Activated CD8-positive, alpha-beta memory T cell treated with anti-CD3 and anti-CD28 coated beads, Interleukin-2, amount 10 ng/mL, durations not matched to agents 7 days and 5 days (primary cell): ENCODE results near the gene EPHB1. TPM values are rescaled to one million over a fixed set of nuclear protein-coding genes. Genes with fewer than 3 reads are reported as not detected.

ENCODE experiments used
- ATAC-seq: fragments of 150-1000 bp; cut with Tn5 transposase; one replicate; pipeline ENCODE4 v1.10.0; 2021; ENCODE audit warnings: moderate library complexity
- CTCF ChIA-PET: fragments of 350-600 bp; sonication (Branson Sonifier 250); formaldehyde crosslinking; loops from one replicate; lab custom pipeline; 2021; ENCODE audit warnings: antibody characterized with exemption; lab: Charles Lee
- DNase-seq: peaks from one replicate; pipeline ENCODE4 v3.0.0-alpha.2; 2020
- H3K27ac Mint-ChIP-seq: one replicate; pipeline ENCODE4 v1.8.0; 2021; ENCODE audit warnings: mild to moderate bottlenecking, mixed read lengths
- H3K27me3 Mint-ChIP-seq: one replicate; pipeline ENCODE4 v1.8.0; 2021; ENCODE audit warnings: mixed read lengths
- H3K36me3 Mint-ChIP-seq: one replicate; pipeline ENCODE4 v1.8.0; 2021; ENCODE audit warnings: mild to moderate bottlenecking, mixed read lengths
- H3K4me1 Mint-ChIP-seq: one replicate; pipeline ENCODE4 v1.8.0; 2021; ENCODE audit warnings: mixed read lengths
- H3K4me3 Mint-ChIP-seq: one replicate; pipeline ENCODE4 v1.8.0; 2021; ENCODE audit warnings: mild to moderate bottlenecking, moderate library complexity, mixed read lengths
- H3K9me3 Mint-ChIP-seq: one replicate; pipeline ENCODE4 v1.8.0; 2022; ENCODE audit warnings: low read depth, mixed read lengths
- total RNA-seq, 2 experiments: library from RNA; stranded (reverse); gene quantifications; one replicate each; pipeline ENCODE4 v1.2.3, GENCODE V29; 2021

EPHB1 gene
- total RNA-seq, 2 experiments from 2014 or later: 0.35 to 2.2 TPM

DNA sequence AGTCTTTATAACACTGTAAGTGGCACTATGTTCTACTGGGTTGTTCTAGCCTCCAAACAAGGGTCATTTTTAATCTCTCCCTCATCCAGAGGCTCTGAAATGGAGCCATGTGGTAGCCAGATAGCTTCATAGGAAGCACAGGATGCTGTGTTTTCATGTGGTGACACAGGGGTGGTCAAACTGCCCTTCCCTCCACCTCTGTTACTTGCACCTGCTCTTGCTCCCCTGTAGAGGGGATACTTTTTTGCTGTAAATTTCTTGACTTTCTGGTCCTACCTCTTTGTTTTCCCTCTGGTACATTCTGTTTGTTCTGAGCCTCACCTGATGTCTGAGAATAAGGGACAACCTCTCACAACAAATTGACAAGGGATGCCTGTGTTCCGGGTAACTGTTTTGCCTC is 76.8 kb downstream of the EPHB1 start:
- Mint-ChIP-seq H3K27me3 (peaks cover 8% of the 10 kb centered on the region), H3K27ac (no peak overlapping the region), H3K4me3 (no peak overlapping the region), H3K4me1 (no peaks in the 10 kb centered on the region), H3K9me3 (no peaks in the 10 kb centered on the region), H3K36me3 (no peaks in the 10 kb centered on the region)
- CTCF ChIA-PET: no interaction called here
- DNase-seq (no peak), ATAC-seq (no peak)

DNA sequence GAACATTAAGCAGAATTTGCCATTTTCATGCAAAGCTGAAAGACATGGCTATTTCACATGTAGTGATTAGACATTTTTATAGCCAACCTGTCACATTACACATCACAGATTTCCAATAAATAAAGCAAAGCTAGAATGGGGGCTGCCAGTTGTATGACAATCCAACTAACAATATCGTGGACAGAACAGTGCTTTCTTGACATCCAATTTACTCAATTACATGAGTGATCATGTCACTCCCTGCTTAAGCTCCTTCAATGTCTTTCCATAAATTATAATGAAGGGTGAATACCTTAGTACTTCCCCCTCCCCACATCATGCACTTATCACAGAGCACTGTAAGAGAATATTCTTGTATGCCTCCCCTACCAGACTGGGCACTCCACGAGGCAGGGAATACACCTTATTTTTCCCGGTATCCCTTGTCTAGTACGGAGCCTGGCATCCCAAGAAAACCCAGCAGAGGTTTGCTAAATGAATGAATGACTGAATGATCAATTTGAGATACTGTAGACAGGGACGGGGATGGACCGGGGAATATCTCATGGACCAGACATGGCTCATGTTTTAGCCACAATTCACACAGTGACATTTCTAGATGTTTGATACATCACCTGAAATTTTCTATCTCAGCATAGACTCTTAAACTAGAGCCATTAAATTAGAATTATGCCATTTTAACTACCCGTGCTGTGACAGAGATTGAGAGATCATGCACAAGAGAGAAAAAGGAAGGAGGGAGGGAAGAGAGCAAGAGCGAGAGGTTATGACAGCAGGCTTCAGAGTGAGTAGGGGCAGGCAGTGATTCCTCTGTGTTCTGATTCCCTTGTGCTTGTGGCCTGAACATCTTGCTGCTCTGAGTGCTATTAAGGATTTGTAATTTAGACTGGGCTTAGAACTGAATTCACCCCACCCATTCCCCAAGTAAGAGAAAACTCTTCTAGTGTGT is 77.7 kb downstream of the EPHB1 start:
- no peak for ATAC-seq
- Mint-ChIP-seq H3K27me3 (peaks cover 8% of the 10 kb centered on the region), H3K9me3 (no peaks in the 10 kb centered on the region), H3K4me3 (no peak overlapping the region), H3K36me3 (no peaks in the 10 kb centered on the region), H3K27ac (no peak overlapping the region), H3K4me1 (no peaks in the 10 kb centered on the region)
- no peak for DNase-seq
- CTCF ChIA-PET: no interaction called here

DNA sequence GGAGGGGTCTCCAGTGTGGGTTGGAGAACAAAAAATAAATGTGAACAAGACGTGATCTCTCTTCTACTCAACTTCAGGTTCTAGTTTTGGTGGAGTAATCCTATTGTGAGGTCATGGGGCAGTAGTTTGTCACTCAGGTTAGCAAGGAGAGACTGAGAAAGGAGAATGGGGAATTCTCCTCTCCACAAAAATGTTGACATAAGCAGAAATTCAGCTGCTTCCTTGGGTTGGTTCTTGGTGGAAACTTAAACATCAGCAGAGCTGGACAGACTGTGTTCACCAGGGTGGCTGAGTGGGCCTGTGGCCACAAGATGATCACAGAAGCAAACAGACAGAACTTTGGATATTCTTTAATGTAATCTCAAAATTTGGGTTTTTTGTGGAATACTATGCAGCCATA is 78.7 kb downstream of the EPHB1 start:
- H3K27ac Mint-ChIP-seq: no peak overlapping the region
- DNase-seq (no peak), ATAC-seq (no peak)
- H3K4me3 Mint-ChIP-seq: no peak overlapping the region
- no peaks in the 10 kb centered on the region for H3K9me3 Mint-ChIP-seq
- H3K4me1 Mint-ChIP-seq: no peaks in the 10 kb centered on the region
- CTCF ChIA-PET: no interaction called here
- H3K27me3 Mint-ChIP-seq: peaks cover 4% of the 10 kb centered on the region
- no peaks in the 10 kb centered on the region for H3K36me3 Mint-ChIP-seq

DNA sequence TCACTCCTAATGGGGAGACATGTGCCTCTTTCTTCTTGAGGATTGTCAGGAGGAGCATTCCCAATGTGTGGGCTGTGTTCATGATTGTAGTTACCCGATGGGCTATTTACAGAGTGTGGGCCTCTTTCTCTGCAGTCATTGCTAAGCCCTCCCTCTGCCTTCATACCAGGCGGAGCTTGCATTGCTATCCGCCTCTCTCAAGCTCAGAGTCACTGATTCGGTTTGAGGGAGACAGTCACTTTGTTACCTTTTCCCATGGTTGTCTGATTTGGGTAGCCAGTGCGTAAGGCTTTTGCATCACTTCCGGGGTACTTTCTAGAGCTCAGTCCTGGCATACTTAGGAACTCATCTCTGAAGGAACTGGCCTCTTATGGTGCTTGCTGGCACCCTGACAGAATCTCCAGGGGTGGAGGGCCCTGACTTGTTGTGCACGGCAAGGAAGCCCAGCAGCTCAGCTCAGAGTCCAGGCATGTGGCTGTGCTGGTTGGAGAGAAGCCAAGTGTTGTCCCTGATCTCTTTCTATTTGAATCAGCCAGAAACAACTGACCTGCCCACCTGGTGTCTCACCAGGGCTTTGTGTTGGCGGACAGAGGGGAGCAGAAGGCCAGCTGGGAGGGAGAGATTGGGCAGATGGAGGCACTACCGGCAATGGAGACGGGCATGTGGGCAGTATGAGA is 79.8 kb downstream of the EPHB1 start:
- Mint-ChIP-seq H3K9me3 (no peaks in the 10 kb centered on the region), H3K36me3 (no peaks in the 10 kb centered on the region), H3K27ac (no peak overlapping the region), H3K4me1 (no peaks in the 10 kb centered on the region), H3K27me3 (peaks cover 4% of the 10 kb centered on the region), H3K4me3 (no peak overlapping the region)
- ATAC-seq: no peak
- CTCF ChIA-PET: no interaction called here
- DNase-seq: no peak

DNA sequence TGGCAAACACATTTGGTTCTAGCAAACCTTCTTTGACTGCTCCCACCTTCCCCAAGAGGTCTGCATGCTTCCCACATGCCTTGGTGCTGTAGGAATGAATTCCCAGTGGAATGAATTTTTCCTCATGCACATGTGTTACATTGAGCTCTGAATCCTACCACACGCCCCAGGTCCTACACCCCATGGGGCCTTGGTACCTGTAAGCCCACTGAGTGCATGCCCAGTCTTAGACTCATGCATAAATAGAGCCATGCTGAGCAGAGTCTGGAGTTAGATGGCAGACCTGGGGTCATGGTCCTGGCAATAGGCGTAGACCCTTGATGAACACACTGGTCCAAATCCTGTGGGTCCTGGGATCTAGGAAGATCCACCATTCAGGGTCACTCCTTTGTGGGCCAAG is 81.8 kb downstream of the EPHB1 start:
- H3K4me3 Mint-ChIP-seq: no peak overlapping the region

DNA sequence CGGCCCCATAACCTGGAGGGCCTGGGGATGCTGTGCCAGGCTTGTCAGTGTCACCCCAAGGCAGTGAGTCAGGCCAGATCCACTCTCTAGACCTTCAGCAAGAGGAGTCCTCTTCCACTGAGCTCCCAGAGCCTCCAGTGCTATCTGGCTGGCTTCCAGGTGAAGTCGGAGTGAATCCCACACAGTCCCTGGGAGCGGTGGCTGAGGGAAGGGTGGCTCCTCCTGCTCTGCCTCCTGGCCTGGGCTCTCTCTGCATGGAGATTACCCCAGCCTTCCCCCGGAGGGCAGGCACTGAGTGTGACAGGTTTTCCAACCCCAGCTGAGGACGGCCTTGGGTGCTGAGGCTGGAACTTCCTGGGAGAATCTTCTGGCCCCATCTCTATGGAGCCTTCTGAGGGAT is 82.7 kb downstream of the EPHB1 start:
- Mint-ChIP-seq H3K36me3 (no peaks in the 10 kb centered on the region), H3K4me1 (no peaks in the 10 kb centered on the region), H3K9me3 (no peaks in the 10 kb centered on the region), H3K27ac (no peak overlapping the region), H3K27me3 (peaks cover 5% of the 10 kb centered on the region), H3K4me3 (no peak overlapping the region)
- DNase-seq: no peak
- no peak for ATAC-seq
- CTCF ChIA-PET: no interaction called here

More for the DNA sequence above, 81.8 kb downstream of the EPHB1 start:
- H3K36me3 Mint-ChIP-seq: no peaks in the 10 kb centered on the region
- no peak for ATAC-seq
- CTCF ChIA-PET: interaction anchor here (1.0 kb wide), 1 partner anchor 41 kb away, joined by 3 read pairs; no protein-coding TSS in a partner anchor
- no peaks in the 10 kb centered on the region for H3K4me1 Mint-ChIP-seq
- H3K27me3 Mint-ChIP-seq: peaks cover 3% of the 10 kb centered on the region
- no peak for DNase-seq
- no peak overlapping the region for H3K27ac Mint-ChIP-seq
- H3K9me3 Mint-ChIP-seq: no peaks in the 10 kb centered on the region

DNA sequence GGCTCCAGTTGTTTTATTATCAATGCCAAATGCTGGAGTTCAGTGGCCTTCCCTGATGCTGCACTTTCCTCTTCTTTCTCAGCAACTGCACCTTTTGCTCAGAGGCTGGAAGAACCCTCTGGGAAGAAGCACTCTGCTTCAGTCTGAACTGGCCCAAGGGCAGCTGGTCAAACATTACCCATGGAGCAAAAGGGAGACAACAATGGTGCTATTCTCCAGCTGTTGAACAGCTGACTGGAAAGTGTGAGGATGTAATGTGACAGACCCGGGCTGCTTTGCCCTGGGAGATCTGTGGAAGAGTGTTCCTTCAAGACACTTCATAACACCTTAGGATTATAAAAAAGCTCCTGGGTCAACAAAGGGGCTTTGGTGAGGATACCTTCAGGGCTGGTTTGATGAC is 84.9 kb downstream of the EPHB1 start:
- no peak for DNase-seq
- H3K9me3 Mint-ChIP-seq: no peaks in the 10 kb centered on the region
- CTCF ChIA-PET: no interaction called here
- no peaks in the 10 kb centered on the region for H3K36me3 Mint-ChIP-seq
- no peak for ATAC-seq
- no peak overlapping the region for H3K27ac Mint-ChIP-seq
- H3K4me3 Mint-ChIP-seq: no peak overlapping the region
- H3K27me3 Mint-ChIP-seq: peaks cover 19% of the 10 kb centered on the region
- peaks cover 2% of the 10 kb centered on the region for H3K4me1 Mint-ChIP-seq

DNA sequence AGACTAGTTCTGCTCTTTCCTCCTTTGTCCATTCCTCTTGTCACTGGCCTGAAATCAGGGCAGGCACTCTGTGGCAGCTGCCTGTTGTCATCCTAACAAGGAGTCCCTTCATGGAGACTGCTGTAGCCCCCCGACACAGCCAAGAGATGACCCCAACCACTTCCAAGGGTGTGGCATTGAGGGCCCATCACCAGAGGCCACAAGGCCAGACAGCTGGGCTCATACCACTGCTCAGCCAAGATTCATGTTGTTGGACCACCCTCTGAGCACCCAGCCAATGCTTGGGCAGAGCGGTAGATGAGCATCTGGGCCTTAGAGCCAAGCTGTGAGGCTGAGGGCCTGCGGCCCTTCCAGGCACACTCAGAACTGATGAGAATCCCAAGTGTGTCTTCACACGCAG is 85.4 kb downstream of the EPHB1 start:
- no peak overlapping the region for H3K4me3 Mint-ChIP-seq
- CTCF ChIA-PET: no interaction called here
- no peaks in the 10 kb centered on the region for H3K9me3 Mint-ChIP-seq
- peaks cover 6% of the 10 kb centered on the region for H3K4me1 Mint-ChIP-seq
- DNase-seq (no peak), ATAC-seq (no peak)
- H3K27ac Mint-ChIP-seq: no peak overlapping the region
- H3K27me3 Mint-ChIP-seq: peaks cover 20% of the 10 kb centered on the region
- H3K36me3 Mint-ChIP-seq: no peaks in the 10 kb centered on the region

DNA sequence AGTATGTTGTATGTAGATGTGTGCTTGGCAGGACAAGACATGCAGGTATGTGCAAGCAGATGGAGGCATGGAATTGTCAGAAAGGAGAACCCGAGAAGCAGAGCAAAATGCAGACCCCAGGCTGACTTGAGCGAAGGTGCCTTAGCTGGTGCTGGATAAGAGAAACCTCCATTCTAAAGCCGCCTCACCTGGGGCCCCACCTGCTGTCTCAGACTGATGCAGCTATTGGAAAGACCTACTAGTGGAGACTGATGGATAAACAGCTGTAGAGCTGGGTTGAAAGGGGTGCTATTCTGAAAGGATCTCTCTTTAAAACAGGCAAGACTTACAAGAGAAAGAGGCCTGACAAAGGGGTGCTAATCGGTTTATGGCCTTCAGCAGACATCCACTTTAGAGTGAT is 86.2 kb downstream of the EPHB1 start:
- Mint-ChIP-seq H3K4me1 (peaks cover 15% of the 10 kb centered on the region), H3K9me3 (no peaks in the 10 kb centered on the region), H3K4me3 (no peak overlapping the region), H3K27ac (no peak overlapping the region), H3K27me3 (peaks cover 21% of the 10 kb centered on the region), H3K36me3 (no peaks in the 10 kb centered on the region)
- CTCF ChIA-PET: no interaction called here
- ATAC-seq (no peak), DNase-seq (no peak)

DNA sequence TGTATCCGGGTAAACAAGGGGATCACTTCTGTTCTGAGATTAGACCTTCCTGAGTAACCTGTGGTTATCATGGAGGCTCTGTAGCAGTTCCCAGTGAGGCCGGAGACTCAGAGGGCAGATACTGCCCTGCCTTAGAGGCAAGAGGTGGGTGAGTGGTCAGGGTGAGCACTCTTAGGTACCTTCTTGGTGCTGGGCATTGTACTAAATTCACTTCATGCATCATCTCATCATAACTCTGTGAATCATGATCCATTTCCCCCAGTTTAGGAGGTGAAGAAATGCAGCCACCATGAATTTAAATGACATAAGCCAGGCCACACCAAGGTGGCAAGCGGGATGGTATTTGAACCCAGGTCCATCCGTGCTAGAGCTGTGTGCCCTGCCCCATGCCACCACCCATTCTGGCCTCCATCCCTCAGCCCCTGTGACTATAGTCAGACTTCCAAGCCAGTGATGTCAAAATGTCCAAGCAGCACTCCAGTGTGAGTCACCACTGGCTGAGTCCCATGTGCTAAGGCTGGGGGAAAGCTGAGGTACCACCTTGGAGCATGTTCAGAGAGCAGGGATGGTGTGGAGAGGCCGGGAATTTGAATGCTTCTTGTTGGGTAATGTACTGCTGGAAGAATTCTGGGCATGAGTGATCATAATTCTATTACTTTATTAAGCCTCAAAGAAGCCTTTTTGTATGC is 88.8 kb downstream of the EPHB1 start:
- CTCF ChIA-PET: no interaction called here
- DNase-seq (no peak), ATAC-seq (no peak)
- Mint-ChIP-seq H3K4me3 (no peak overlapping the region), H3K27ac (no peak overlapping the region), H3K27me3 (peaks cover 28% of the 10 kb centered on the region), H3K36me3 (no peaks in the 10 kb centered on the region), H3K9me3 (no peaks in the 10 kb centered on the region), H3K4me1 (peaks cover 16% of the 10 kb centered on the region)

DNA sequence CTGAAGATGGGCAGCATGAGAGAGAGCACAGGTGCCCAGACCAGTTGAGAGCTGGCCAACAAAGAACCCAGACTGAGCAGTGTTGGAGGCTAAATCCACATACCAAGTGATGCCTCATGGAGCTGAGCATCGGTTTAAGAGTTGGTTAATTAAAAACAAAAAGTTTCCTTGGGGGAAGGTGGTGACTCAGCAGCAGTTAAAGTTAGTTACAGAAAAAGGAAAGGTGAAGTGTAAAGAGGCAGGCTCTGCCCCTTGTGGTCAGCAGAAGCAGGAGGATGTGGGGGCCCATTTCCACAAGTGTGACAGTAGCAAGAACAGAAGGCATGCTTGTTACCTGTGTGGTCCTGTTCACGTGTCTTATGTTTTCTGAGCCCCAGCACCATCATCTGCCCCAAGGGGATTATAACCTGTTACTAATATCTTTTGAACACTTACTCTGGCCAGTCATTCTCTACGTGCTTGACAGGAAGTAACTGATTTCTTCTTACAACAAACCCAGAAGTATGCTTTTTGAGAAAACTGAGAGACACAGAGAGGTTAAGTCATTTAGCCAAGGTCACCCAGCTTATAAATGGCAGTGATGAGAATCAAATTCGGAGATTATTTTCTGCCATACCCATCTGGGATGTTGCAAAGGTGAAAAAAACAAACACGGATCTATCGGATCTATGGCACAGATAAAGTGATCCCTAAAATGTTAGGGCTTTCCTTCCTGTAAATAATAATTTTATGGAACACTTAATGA is 91.0 kb downstream of the EPHB1 start:
- Mint-ChIP-seq H3K4me3 (no peak overlapping the region), H3K27ac (no peak overlapping the region), H3K4me1 (peaks cover 16% of the 10 kb centered on the region), H3K36me3 (no peaks in the 10 kb centered on the region), H3K27me3 (peaks cover 28% of the 10 kb centered on the region), H3K9me3 (no peaks in the 10 kb centered on the region)
- DNase-seq: peak; percentile 72
- peak; percentile 69 for ATAC-seq
- CTCF ChIA-PET: no interaction called here

DNA sequence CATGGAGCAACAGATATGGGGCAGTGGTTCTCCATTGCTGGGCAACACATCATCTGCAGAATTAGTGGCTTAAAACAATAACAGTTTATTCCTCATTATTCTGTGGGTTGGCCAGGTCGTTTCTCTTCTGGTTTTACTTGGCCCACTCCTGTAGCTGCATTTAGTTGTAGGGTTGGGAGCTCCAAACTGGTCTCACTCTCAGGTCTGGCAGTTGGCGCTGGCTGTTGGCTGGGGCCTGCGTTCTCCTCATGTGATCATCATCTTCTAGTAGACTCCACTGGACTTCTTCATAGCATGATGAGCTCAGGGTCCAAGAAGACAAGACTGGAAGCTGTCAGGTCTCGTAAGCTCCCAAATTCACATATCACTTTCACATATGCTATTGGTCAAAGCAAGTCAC is 91.9 kb downstream of the EPHB1 start:
- CTCF ChIA-PET: no interaction called here
- H3K36me3 Mint-ChIP-seq: no peaks in the 10 kb centered on the region
- DNase-seq (no peak), ATAC-seq (no peak)
- H3K27ac Mint-ChIP-seq: no peak overlapping the region
- no peak overlapping the region for H3K4me3 Mint-ChIP-seq
- no peaks in the 10 kb centered on the region for H3K9me3 Mint-ChIP-seq
- H3K4me1 Mint-ChIP-seq: peaks cover 16% of the 10 kb centered on the region
- peaks cover 28% of the 10 kb centered on the region for H3K27me3 Mint-ChIP-seq

DNA sequence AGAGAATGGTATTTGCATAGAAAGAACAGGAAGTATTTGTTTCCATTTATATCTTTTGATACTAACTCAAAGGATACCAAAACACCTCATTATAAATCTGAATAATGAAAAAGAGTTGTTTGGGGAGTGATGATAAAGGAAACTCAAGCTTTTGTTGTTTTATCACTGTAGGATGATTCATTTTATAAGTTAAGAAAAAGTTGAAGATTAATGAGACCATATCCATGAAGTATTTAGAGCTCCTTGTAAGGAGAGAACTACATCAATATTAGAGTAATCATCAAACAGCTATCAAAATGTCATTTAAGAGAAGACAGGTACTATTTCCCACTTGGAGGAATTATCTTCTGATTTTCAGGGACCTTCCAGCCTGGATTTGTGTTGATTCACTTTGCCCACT is 92.5 kb downstream of the EPHB1 start:
- CTCF ChIA-PET: interaction anchor here (1.1 kb wide), 1 partner anchor 52 kb away, joined by 3 read pairs; no protein-coding TSS in a partner anchor
- ATAC-seq (no peak), DNase-seq (no peak)
- Mint-ChIP-seq H3K9me3 (no peaks in the 10 kb centered on the region), H3K4me1 (peaks cover 16% of the 10 kb centered on the region), H3K4me3 (no peak overlapping the region), H3K27me3 (peaks cover 28% of the 10 kb centered on the region), H3K36me3 (no peaks in the 10 kb centered on the region), H3K27ac (no peak overlapping the region)
